T1000 (cell line): ENCODE results near the gene NOL11.
"Not testable (repeated sequence)": the region's sequence is repeated elsewhere in the genome, so short reads cannot be mapped to it uniquely, and the experiment has no call there.

Source experiments
- DNase-seq: peaks from one replicate; lab custom pipeline; 2025; ENCODE audit warnings: mixed read lengths; lab: John Stamatoyannopoulos, UW

The NOL11 gene

DNA sequence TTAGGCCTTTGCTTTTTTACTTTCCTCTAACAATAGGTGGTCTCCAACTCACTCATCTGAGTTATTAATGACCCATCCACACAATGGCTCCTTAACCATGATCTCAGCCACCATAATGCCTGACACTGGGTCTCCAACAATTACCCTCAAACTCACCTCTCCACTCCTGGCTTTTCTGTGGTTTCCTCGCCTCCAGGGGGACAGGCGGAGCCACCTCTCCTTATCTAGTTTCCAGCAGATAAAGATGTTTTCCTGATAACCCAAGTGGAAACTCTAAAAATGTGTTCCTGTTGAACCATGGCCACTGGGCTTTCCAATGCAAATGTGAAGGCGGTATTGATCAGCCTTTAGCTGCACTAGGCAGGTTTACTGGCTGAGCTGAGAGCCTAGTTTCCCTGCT, 9.4 kb upstream of the NOL11 start:
- DNase-seq: no peak

DNA sequence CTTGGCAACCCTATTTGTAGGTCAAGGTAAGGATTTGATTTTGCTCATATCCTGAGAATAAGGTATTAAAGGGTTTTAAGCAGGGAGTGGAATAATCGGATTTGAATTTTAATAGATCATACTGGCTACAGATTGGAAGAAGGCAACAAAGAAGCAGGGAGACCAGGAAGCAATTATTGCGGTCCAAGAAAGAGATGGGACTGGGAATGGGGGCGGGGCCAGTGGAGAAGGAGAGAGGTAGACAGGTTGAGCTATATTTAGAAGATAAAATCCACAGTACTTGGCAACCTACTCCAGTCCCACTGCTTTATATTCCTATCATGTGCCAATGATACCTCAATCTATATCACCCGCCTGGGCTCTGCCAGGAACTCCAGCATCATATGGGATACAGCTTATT, 5.8 kb upstream of the NOL11 start:
- DNase-seq: no peak

DNA sequence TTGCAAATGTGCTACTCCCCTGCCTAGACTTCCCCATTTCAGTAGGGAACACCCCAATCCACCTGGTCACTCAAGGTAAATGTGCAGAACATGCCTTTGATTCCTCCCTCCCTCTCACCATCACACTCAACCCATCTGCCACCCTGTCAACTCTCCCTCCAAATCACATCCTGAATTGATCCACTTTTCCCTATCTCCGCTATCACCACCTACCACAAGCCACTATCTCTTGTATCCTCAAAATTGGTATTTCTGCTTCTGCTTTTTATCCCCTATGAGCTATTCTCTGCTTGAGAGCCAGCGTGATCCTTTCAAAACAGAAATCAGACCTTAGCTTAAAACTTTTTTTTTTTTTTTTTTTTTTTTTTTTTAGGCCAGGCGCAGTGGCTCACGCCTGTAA, 5.4 kb upstream of the NOL11 start:
- no peak for DNase-seq

DNA sequence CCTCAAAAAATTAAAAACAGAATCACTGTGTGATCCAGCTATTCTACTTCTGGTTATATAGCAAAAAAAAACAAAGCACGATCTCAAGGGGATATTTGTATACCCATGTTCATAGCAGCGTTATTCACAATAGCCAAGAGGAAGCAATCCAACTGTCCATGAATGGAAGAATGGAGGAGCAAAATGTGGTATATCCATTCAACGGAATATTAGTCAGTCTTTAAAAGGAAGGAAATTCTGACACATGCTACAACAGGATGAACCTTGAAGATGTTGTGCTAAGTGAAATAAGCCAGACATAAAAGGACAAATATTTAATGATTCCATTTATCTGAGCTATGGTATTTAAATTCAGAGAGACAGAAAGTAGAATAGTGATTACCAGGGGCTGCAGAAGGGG, 4.6 kb upstream of the NOL11 start:
- DNase-seq: no peak

DNA sequence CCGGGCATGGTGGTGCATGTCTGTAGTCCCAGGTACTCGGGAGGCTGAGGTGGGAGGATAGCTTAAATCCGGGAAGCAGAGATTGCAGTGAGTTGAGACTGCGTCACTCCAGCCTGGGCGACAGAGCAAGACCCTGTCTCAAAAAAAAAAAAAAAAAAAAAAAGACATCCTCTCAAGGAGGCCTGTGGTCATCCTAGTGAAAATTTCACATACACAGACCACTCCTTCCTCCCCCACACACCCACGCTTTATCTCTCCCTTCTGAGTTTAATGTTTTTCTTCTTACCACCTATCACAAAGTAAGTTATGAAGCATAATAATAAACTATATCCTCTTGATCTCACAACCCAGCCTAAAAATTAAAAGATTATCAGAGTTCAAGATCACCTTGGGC, 1.3 kb upstream of the NOL11 start:
- no peak for DNase-seq

DNA sequence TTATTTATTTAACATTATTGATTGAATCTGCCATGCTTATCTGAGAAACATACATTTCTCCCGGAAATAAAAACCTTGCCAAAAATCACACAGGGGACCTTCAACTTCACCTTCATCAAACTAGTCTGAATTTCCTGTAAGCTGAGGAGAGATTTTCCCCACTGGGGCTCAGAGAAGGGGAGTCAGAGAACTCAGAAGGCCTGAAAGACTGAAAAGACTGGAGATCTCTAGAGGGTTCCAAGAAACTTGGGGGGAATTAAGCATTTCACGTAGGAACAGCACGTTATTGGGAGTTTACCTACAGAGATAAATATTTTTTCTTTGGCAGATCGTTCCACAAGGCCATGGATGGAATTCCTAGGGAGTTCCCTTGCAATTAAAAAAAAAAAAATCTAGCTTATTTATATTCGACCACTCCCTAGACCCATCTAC, 528 bp upstream of the NOL11 start:
- DNase-seq: no peak

DNA sequence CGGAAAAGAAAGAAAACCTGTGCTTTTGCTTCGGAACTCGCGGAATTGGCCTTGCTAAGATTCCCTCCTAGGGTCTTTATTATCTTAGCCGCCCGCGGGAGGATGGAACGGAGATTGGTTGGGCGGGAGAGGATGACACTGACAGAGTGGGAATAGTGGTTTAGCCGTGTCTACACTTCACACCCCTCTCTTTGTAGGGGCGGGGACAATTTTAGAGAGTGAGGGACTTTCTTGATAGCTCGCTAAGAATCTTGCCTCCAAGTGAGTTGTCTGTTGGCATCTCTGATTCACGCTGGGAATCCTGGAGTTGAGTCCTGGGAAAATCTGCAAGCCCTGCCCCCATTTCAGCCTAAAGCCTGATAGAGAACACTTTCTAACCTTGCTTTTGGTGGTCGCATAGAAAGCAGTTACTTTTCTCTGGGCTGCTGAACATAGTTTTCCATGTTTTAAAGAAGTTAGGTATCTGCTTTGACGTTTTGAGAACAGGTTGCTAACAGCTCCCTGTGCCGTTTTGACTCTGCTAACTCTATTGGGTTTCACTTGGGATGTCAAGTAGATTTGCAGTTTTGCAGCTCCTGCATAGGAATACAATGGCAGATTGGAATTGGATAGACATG, 697 bp downstream of the NOL11 start:
- DNase-seq: no peak

DNA sequence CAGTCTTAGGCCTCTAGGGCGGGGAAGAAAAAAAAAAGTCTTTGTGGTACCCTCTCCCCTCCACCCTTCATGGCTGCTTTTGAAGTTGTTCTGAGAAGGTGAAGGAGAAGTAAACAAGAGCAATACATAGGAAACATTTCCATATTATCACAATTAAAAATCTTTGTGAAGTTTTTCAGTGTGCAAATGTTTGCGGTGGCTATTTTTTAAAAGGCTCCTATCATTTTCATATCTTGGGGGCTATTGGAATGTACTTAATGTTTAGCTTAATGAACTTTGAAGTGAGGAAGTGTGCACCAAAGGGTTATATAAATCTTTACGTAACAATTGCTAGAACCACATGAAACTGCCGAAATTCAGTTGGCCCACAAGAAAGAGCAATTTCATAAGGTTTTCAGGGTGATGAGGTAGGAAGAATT, 7.6 kb downstream of the NOL11 start:
- DNase-seq: no peak

DNA sequence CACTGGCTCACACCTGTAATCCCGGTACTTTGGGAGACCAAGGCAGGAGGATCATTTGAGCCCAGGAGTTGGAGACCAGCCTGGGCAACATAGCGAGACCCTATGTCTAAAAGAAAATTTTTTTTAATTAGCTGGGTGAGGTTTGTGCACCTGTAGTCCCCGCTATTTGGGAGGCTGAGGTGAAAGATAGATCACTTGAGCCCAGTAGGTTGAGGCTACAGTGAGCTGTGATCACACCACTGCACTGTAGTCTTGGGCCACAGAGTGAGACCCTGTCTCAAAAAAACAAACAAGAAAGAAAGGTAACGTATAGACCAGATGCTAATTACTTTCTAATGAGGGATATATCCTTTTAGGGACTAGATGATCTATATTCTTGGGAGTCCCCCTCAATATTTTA, 8.1 kb downstream of the NOL11 start:
- no peak for DNase-seq

DNA sequence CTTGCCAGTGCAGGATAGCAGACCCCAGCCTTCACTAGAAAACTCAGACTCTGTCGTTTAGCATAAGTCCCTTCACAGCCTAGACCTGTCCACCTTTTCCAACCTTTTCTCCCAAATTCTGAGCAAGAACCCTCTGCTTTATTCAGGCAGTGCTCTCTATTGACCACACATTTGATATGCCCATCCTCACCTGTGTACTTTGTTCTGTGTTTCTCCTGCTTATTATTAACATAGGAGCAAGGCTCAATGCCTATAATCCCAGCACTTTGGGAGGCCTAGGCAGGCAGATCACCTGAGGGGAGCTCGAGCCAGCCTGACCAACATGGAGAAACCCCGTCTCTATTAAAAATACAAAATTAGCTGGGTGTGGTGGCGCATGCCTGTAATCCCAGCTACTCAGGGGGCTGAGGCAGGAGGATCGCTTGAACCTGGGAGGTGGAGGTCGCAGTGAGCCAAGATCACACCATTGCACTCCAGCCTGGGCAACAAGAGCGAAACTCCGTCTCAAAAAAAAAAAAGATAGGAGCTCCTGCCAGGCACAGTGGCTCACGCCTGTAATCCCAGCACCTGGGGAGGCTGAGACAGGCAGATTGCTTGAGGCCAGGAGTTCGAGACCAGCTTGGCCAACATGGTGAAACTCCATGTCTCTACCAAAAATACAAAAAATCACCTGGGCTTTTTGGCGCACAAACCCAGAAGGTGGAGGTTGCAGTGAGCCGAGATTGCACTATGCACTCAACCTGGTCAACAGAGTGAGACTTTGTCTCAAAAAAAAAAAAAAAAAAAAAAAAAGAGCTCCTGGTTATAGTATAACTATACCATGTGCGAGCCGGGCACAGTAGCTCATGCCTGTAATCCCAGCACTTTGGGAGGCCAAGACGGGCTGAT, 9.7 kb downstream of the NOL11 start:
- not testable (repeated sequence) for DNase-seq

DNA sequence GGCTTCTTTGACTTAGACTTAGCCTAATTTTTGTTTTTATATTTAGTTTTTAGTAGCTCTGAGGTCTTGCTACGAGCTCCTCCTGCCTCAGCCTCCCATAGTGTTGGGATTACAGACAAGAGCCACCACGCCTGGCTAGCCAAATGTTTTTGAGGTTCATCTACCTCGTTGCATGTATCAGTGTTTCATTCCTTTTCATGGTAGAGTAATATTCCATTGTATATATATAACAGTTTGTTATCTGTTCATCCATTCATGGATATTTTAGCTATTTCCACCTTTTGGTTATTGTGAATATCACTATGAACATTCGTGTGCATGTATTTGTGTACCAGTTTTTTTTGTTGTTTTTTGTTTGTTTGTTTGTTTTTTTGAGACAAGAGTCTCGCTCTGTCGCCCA, 12.2 kb downstream of the NOL11 start:
- no peak for DNase-seq

DNA sequence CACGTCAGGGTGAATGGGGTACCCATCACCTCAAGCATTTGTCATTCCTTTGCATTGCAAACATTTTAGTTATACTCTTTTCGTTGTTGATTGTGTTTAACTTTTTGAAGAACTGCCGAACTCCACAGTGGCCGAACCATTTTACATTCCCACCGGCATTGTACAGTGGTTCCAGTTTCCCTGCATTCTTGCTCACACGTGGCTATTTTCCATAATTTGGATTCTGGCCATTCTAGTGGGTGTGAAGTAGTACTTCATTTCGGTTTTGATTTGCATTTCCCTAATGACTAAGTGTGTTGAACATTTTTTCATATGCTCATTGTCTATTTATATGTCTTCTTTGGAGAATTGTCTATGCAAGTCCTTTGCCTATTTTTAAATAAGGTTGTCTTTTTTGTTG, 13.0 kb downstream of the NOL11 start:
- no peak for DNase-seq

DNA sequence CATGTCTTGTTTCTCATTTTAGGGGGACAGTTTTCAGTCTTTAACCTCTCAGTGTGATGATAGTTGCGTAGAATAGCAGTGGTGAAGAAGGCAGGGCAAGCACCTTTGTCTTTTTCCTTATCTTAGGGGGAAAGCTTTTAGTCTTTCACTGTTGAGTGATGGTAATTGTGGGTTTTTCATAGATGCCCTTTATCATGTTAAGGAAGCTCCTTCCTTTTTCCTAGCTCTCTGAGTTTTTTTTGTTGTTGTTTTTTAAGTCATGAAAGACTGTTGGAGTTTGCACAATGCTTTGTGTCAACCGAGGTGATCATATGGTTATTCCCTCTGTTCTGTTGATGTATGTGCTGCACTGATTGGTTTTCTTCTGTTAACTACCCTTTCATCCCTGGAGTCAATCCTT, 15.7 kb downstream of the NOL11 start:
- no peak for DNase-seq

DNA sequence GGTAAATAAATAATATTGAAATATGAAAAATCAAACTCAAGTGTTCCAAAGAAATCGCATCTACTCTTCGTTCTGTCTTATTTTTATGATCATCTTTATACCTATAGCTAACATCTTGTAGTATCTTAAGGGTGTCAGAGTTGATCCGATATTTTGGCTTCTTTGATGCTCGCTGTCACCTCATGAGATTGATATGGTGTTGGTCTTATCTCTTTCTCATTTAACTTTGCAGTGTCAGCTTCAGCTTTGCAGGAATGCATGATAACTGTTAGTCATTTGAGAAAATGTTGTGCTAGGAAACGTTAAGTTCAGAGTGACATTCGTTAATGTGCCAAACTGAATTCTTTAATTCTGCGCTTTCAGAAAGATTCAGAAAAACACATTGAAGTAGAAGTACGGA, 19.4 kb downstream of the NOL11 start:
- no peak for DNase-seq

DNA sequence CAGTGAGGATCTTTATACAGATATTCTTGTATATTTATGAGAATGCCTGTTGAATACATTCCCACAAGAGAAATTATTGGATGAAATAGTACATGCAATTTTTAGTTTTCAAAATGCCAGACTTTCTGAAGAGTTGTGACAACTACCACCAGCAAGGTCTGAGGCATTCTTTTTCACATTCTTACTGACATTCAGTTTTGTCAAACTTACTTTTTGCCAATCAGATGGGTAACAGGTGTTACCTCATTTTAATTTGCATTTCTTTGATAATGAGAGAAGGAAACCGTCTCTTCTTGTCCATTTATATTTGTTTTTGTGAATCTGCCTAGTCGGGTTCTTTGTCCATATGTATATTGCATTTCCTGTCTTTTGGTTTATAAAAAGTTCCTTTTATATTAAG, 24.3 kb downstream of the NOL11 start:
- DNase-seq: no peak

DNA sequence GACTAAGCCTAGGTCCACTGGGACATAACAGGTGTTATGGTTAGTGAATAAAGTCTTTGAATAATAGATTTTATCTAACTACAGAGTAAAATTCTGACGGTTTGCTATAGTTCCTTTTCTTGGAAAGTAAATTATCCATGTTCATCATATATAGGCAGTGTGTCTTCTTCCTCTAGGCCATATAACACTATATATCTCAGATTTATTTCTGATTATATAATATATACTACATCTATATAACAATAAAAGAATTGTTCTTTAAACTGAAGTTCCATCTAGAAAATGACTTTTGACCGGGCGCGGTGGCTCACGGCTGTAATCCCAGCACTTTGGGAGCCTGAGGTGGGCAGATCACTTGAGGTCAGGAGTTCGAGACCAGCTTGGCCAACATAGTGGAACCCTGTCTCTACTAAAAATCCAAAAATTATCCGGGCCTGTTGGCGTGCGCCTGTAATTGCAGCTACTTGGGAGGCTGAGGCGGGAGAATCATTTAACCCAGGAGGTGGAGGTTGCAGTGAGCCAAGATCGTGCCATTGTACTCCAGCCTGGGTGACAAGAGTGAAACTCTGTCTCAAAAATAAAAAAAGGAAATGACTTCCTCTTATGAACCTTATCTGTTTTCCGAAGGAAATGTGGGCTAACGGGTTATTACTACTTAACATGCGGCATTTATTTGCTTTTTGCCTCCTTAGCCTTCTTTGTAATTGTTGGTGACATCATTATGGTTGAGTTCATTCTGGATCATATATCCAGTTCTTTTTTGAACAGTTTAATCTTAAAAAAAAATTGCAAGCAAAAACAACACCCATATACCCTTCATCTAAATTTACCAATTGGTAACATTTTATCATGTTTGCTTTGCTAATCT, 29.2 kb downstream of the NOL11 start:
- DNase-seq: no peak

DNA sequence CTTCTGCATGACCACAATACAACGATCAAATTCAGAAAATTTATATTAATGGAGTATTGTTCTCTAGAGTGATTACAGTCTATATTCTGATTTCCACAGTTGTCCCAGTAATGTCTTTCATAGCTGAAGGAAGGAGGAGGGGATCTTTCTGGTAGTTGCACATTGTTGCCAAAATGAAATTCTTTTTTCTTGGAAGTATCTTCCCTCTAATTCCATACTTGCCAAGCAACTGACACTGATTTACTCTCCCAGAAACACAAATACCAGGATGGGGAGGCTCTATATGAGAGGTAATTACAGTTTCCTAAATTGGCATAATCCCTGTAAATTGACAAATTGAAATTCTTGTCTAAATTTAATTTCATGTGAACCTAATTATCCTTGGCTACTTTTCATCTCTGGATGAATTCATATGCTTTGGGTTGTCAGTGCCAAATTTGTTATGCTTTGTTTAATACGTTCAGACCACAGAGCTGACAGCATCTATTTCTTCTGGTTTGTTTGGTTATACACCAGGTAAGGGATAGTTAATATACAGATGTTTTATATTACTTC, 30.0 kb downstream of the NOL11 start:
- no peak for DNase-seq

DNA sequence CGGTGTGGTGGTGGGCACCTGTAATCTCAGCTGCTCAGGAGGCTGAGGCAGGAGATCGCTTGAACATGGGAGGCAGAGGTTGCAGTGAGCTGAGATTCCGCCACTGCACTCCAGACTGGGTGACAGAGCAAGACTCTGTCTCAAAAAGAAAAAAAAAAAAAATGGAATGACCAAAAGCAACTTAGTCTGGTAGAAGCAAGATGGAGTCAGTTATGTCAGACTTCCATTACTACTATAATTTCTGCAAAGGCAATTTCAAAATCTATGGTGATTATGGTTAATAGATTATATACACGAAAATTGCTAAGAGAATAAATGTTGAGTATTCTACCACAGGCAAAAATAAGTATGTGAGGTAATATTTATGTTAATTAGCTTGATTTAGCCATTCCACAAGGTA, 32.3 kb downstream of the NOL11 start:
- no peak for DNase-seq

DNA sequence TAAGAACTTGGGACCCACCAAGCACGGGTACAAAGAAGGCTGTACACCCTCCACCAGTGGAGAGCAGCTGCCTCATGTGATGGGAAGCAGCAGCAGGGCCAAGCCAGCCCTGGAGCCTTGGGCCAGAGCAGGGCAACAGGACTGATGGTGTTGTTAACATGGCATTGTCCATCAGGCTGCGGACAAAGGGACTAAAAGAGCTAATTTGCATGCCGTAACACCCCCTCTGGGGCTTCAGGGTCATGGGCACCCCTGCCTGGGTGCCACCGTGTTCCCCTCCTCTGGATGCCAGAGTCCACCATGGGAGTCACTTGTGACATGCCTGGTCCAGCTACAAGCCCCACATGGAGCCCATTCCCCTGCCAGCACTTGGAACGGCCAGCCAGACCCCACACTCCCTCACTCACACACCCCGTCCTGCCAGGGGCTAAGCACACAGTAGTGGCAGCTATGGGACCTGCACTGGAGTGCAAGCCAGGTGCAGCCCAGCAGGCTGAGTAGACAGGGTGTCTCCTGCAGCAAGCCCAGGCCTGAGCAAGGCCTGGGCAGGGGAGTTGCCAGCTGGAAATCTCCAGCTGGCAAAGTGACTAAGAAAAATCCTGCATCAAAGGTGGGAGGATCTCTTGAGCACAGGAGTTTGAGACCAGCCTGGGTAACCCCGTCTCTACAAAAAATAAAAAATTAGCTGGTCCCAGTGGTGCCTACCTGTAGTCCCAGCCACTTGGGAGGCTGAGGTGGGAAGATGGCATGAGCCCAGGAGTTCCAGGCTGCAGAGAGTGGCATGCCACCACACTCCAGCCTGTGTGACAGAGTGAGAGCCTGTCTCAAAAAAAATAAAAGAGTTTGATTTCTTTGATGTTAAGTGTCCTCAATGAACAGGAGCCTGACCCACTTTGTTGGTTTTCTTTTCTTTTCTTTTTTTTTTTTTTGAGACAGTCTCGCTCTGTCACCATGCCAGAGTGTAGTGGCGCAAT, 33.7 kb downstream of the NOL11 start:
- no peak for DNase-seq

DNA sequence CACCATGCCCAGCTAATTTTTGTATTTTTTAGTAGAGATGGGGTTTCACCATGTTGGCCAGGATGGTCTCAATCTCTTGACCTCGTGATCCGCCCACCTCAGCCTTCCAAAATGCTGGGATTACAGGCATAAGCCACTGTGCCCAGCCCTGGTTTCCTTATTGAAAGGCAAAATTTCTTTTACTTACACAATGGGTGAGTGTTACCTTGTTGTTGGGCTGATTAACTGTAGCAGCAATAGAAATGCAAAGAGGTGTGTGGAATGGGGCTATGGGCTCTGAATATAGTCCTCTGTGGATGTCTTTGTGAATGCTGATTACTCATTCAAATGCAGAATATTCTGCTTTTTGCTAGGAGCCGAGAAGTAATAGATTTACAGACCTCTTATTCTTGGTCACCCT, 34.4 kb downstream of the NOL11 start:
- not testable (repeated sequence) for DNase-seq

DNA sequence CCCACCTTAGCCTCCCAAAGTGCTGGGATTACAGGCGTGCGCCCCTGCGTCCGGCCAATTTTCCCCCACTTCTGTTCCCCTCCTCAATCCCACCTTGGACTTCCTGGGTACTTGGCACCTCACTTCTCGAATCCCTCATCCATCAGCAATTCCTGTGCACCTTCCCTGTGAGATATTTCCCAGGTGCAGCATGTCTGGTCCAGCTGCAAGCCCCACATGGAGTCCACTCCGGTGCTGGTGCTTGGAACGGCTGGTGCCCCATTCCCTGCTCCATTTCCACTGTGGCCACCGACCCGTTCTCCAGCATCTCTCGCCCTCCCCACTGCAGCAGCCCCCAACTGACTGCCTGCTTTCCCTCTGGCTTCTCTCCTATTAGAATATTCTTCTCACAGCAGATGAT, 35.3 kb downstream of the NOL11 start:
- DNase-seq: no peak
